Thyroid gland (tissue), 4 donors: ENCODE data around the gene CSF2RB.
A peak's percentile ranks its signal among the peaks of the same experiment; 100 is the strongest.

Experiments
- POLR2A ChIP-seq, 2 donors: fragments of 450-650 bp; IDR thresholded peaks; one replicate each; pipeline ENCODE4 v1.6.1; 2017; ENCODE audit warnings: antibody characterized with exemption in 2 of 2, mild to moderate bottlenecking in 2 of 2, moderate library complexity in 1 of 2
- TF ChIP-seq, protein P1 (sequence below), 6 experiments: fragments of 200-600 bp in 3 of 6; fragments of 450-650 bp in 3 of 6; sonication (generic) in 3 of 6; IDR thresholded peaks; one replicate each; pipeline ENCODE4 v1.5.1; 2016 to 2019; ENCODE audit warnings: antibody characterized with exemption in 6 of 6, mild to moderate bottlenecking in 2 of 6, inconsistent platforms in 1 of 6, moderate library complexity in 1 of 6

DNA sequence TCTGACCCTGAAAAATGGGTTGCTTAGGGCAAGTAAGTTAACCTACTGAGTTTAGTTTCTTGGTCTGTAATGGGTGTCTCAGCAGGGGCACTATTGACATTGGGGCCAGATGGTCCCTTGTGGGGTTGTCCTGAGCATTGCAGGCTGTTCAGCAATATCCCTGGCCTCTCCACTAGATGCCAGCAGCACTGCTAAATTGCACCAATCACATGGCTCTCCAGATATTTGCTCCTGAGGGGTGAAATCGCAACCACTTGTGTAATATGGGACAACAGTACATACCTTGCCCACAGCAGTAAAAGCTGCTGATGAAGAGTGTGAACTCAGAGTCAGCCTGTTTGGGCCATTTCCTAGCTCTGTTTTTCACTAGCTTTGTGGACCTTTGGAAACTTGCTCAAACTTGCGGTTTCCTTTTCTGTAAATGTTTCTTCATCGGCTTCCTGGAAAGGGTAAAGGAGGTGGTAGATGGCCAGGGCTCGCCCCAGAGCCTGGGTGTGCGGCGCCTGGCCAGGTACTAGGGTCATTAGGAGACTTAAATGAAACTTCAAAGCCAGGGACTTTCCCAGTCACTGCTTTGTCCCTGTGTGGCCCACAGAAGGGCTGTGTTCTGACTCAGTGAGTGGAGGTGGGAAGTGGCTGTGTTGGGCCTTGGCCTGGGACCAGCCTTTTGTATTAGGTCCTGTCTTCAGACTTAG lies 39.7 kb upstream of the CSF2RB start:
- TF ChIP-seq, protein P1, sequence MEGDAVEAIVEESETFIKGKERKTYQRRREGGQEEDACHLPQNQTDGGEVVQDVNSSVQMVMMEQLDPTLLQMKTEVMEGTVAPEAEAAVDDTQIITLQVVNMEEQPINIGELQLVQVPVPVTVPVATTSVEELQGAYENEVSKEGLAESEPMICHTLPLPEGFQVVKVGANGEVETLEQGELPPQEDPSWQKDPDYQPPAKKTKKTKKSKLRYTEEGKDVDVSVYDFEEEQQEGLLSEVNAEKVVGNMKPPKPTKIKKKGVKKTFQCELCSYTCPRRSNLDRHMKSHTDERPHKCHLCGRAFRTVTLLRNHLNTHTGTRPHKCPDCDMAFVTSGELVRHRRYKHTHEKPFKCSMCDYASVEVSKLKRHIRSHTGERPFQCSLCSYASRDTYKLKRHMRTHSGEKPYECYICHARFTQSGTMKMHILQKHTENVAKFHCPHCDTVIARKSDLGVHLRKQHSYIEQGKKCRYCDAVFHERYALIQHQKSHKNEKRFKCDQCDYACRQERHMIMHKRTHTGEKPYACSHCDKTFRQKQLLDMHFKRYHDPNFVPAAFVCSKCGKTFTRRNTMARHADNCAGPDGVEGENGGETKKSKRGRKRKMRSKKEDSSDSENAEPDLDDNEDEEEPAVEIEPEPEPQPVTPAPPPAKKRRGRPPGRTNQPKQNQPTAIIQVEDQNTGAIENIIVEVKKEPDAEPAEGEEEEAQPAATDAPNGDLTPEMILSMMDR (IDR thresholded peaks at IDR 0.05) = peak in 4 of 6 experiments; percentile 26 to 40 (median 36)
- TF ChIP-seq POLR2A (IDR thresholded peaks at IDR 0.05) = no peak
